ENCODE data around the gene USP2. TPM values are rescaled to one million over a fixed set of nuclear protein-coding genes. Genes with fewer than 3 reads are reported as not detected.

The USP2 gene
- polyA plus RNA-seq, 1 donor (not counting 4 experiments of a cell fraction or from before 2014, with no cell fraction given): 0.35 TPM

DNA sequence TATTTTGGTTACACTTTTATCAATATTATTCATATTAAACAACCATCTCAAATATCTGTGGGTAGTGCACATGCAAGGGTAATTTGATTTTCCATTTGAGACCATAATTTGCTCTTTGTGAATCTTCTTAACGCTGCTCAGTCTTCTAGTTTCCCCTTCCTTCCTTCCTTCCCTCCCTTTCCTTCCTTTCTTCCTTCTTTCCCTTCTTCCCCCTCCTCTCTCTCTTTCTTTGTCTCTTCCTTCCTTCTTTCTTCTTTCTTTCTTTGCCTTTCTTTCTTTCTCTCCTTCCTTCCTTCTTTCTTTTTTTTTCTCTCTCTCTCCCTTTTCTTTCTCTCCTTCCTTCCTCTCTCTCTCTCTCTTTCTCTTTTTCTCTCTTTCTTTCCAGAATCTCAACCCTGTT lies 51.3 kb downstream of the USP2 start:
- H3K4me1 ChIP-seq (ENCODE audit: control insufficient read depth, extremely low read depth, insufficient read depth, low read length): peaks cover 9% of the 10 kb centered on the region
- H3K9me3 ChIP-seq (ENCODE audit: control insufficient read depth, low read depth, low read length): no peaks in the 10 kb centered on the region
- no peak overlapping the region for H3K4me2 ChIP-seq (ENCODE audit: control insufficient read depth, extremely low read depth, insufficient read depth, low read depth, low read length)
- H3K9ac ChIP-seq (ENCODE audit: control insufficient read depth, extremely low read depth, insufficient read depth, low read length): no peak overlapping the region
- no peak overlapping the region for H3K4me3 ChIP-seq (ENCODE audit: control insufficient read depth in 2 of 3, extremely low read depth in 1 of 3, insufficient read depth in 2 of 3, low read depth in 1 of 3, low read length in 3 of 3)
- DNase-seq (ENCODE audit: low read depth, low spot score) (no peak), FAIRE-seq (no peak)
- H3K36me3 ChIP-seq (ENCODE audit: control insufficient read depth in 2 of 2, extremely low read depth in 1 of 2, insufficient read depth in 2 of 2, low read length in 2 of 2): no peaks in the 10 kb centered on the region
- no peaks in the 10 kb centered on the region for H3K9me1 ChIP-seq (ENCODE audit: control insufficient read depth, extremely low read depth, insufficient read depth, low read length)
- TF ChIP-seq EZH2 (IDR thresholded peaks at IDR 0.05; ENCODE audit: low read length): no peak
- TF ChIP-seq, protein P1, sequence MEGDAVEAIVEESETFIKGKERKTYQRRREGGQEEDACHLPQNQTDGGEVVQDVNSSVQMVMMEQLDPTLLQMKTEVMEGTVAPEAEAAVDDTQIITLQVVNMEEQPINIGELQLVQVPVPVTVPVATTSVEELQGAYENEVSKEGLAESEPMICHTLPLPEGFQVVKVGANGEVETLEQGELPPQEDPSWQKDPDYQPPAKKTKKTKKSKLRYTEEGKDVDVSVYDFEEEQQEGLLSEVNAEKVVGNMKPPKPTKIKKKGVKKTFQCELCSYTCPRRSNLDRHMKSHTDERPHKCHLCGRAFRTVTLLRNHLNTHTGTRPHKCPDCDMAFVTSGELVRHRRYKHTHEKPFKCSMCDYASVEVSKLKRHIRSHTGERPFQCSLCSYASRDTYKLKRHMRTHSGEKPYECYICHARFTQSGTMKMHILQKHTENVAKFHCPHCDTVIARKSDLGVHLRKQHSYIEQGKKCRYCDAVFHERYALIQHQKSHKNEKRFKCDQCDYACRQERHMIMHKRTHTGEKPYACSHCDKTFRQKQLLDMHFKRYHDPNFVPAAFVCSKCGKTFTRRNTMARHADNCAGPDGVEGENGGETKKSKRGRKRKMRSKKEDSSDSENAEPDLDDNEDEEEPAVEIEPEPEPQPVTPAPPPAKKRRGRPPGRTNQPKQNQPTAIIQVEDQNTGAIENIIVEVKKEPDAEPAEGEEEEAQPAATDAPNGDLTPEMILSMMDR (optimal IDR thresholded peaks at IDR 0.05 in 1 of 3, IDR thresholded peaks at IDR 0.05 in 1 of 3, conservative IDR thresholded peaks at IDR 0.05 in 1 of 3; ENCODE audit: extremely low read depth in 1 of 3, insufficient read depth in 2 of 3, low read length in 3 of 3): no peak
- no peak overlapping the region for H2AFZ ChIP-seq (ENCODE audit: control insufficient read depth, low read length)
- H4K20me1 ChIP-seq (ENCODE audit: control insufficient read depth, extremely low read depth, insufficient read depth, low read length): no peaks in the 10 kb centered on the region
- dilution Hi-C loops (cut with MboI; ENCODE audit: extremely low pct_ligation_motif_present, low sequenced_read_pairs): no loop called here
- no peaks in the 10 kb centered on the region for H3K27me3 ChIP-seq (ENCODE audit: control insufficient read depth, extremely low read depth, insufficient read depth, low read length)
- no peak overlapping the region for H3K27ac ChIP-seq (ENCODE audit: control insufficient read depth, insufficient read depth, low read length)
- peaks cover 7% of the 10 kb centered on the region for H3K79me2 ChIP-seq (ENCODE audit: control insufficient read depth, insufficient read depth, low read length)

DNA sequence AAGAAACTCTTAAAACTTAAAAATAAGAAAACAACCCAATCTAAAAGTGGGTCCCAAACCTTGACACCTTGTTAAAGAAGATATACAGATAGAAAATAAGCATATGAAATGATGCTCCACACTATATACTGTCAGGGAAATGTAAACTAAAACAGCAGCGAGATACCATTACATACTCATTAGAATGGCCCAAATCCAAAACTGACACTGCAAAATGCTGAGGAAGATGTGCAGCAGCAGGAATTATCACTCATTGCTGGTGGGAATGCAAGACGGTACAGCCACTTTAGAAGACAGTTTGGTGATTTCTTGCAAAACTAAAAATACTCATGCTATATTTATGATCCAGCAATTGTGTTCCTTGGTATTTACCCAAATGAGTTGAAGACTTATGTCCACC lies 52.2 kb downstream of the USP2 start:
- Histone ChIP-seq H3K4me3 (ENCODE audit: control insufficient read depth in 2 of 3, extremely low read depth in 1 of 3, insufficient read depth in 2 of 3, low read depth in 1 of 3, low read length in 3 of 3) (no peak overlapping the region), H3K36me3 (ENCODE audit: control insufficient read depth in 2 of 2, extremely low read depth in 1 of 2, insufficient read depth in 2 of 2, low read length in 2 of 2) (no peaks in the 10 kb centered on the region), H3K27me3 (ENCODE audit: control insufficient read depth, extremely low read depth, insufficient read depth, low read length) (no peaks in the 10 kb centered on the region), H3K9ac (ENCODE audit: control insufficient read depth, extremely low read depth, insufficient read depth, low read length) (no peak overlapping the region), H4K20me1 (ENCODE audit: control insufficient read depth, extremely low read depth, insufficient read depth, low read length) (no peaks in the 10 kb centered on the region), H3K4me2 (ENCODE audit: control insufficient read depth, extremely low read depth, insufficient read depth, low read depth, low read length) (no peak overlapping the region), H3K27ac (ENCODE audit: control insufficient read depth, insufficient read depth, low read length) (no peak overlapping the region), H3K4me1 (ENCODE audit: control insufficient read depth, extremely low read depth, insufficient read depth, low read length) (peaks cover 4% of the 10 kb centered on the region), H3K9me3 (ENCODE audit: control insufficient read depth, low read depth, low read length) (no peaks in the 10 kb centered on the region), H3K9me1 (ENCODE audit: control insufficient read depth, extremely low read depth, insufficient read depth, low read length) (no peaks in the 10 kb centered on the region), H3K79me2 (ENCODE audit: control insufficient read depth, insufficient read depth, low read length) (no peaks in the 10 kb centered on the region), H2AFZ (ENCODE audit: control insufficient read depth, low read length) (no peak overlapping the region)
- TF ChIP-seq EZH2 (IDR thresholded peaks at IDR 0.05; ENCODE audit: low read length): no peak
- TF ChIP-seq, protein P1 (optimal IDR thresholded peaks at IDR 0.05 in 1 of 3, IDR thresholded peaks at IDR 0.05 in 1 of 3, conservative IDR thresholded peaks at IDR 0.05 in 1 of 3; ENCODE audit: extremely low read depth in 1 of 3, insufficient read depth in 2 of 3, low read length in 3 of 3): no peak
- dilution Hi-C loops (cut with MboI; ENCODE audit: extremely low pct_ligation_motif_present, low sequenced_read_pairs): no loop called here
- DNase-seq (ENCODE audit: low read depth, low spot score): no peak
- FAIRE-seq: no peak
